Umbilical cord (tissue), 2 donors: Measurements from ENCODE around the gene KIAA1328. TPM values are rescaled to one million over a fixed set of nuclear protein-coding genes. Genes with fewer than 3 reads are reported as not detected.
A peak's percentile ranks its signal among the peaks of the same experiment; 100 is the strongest.

Experiments
- DNase-seq: peaks from one replicate; pipeline ENCODE4 v3.0.0-alpha.2; 2015; ENCODE audit warnings: low spot score
- total RNA-seq: library from RNA; depleted of rRNA; stranded (reverse); fragments of >200 nt; gene quantifications from one replicate; pipeline ENCODE4 v1.2.3, GENCODE V29; 2014; ENCODE audit warnings: low replicate concordance; ENCODE audit not compliant: insufficient read depth

The KIAA1328 gene
- total RNA-seq, 1 donor from 2014 or later = 33.9 TPM

- DNase-seq = no peak
These were observed 381.9 kb downstream of the KIAA1328 start for GRCh38 chr18:37210781-37211180.

- DNase-seq = no peak
These were observed 389.2 kb downstream of the KIAA1328 start for GRCh38 chr18:37218022-37218590.

- no peak for DNase-seq
These were observed 390.3 kb downstream of the KIAA1328 start for GRCh38 chr18:37219257-37219656.

GRCh38 chr18:37222354-37222998 is 393.5 kb downstream of the KIAA1328 start:
- DNase-seq = no peak

- no peak for DNase-seq
These were observed 394.1 kb downstream of the KIAA1328 start for GRCh38 chr18:37222999-37223378.

- no peak for DNase-seq
These were observed 396.4 kb downstream of the KIAA1328 start for GRCh38 chr18:37225279-37225678.

GRCh38 chr18:37230768-37231167 is 401.8 kb downstream of the KIAA1328 start:
- peak; percentile 30 for DNase-seq

- no peak for DNase-seq
These were observed 402.3 kb downstream of the KIAA1328 start for GRCh38 chr18:37231251-37231650.

GRCh38 chr18:37235583-37235982 is 406.7 kb downstream of the KIAA1328 start:
- no peak for DNase-seq

GRCh38 chr18:37238282-37239108 is 409.6 kb downstream of the KIAA1328 start:
- no peak for DNase-seq

GRCh38 chr18:37242091-37242490 is 413.2 kb downstream of the KIAA1328 start:
- DNase-seq = no peak

GRCh38 chr18:37242826-37243560 is 414.1 kb downstream of the KIAA1328 start:
- DNase-seq = no peak

GRCh38 chr18:37243741-37244140 is 414.8 kb downstream of the KIAA1328 start:
- no peak for DNase-seq

- DNase-seq = no peak
These were observed 415.7 kb downstream of the KIAA1328 start for GRCh38 chr18:37244618-37245017.

- no peak for DNase-seq
These were observed 417.9 kb downstream of the KIAA1328 start for GRCh38 chr18:37246779-37247340.

- no peak for DNase-seq
These were observed 418.7 kb downstream of the KIAA1328 start for GRCh38 chr18:37247497-37248161.

- DNase-seq = no peak
These were observed 419.4 kb downstream of the KIAA1328 start for GRCh38 chr18:37248281-37248680.

GRCh38 chr18:37249171-37249886 is 420.4 kb downstream of the KIAA1328 start:
- no peak for DNase-seq

- no peak for DNase-seq
These were observed 421.1 kb downstream of the KIAA1328 start for GRCh38 chr18:37249895-37250618.

- no peak for DNase-seq
These were observed 422.8 kb downstream of the KIAA1328 start for GRCh38 chr18:37251679-37252078.
